ENCODE data around the gene OTOGL.

DNA sequence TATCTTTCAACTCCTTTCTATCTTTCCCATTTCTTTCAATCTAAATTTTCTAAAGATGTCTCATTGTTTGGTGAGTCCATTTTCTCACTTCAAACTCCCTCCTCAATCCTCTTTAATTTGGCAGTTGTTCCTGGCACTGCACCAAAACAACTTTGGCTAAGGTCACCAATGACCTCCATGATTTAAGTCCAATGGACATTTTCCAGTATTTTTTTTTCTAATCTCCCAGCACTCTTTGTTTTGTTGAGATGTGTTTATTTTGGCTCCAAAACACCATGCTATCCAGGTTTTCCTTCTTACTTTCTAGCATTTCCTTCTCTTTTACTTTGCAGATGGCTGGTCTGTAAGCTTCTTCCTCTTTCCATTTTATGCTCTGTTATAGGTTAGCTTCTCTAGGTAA lies 42.5 kb upstream of the OTOGL start:
- TF ChIP-seq, protein P1, sequence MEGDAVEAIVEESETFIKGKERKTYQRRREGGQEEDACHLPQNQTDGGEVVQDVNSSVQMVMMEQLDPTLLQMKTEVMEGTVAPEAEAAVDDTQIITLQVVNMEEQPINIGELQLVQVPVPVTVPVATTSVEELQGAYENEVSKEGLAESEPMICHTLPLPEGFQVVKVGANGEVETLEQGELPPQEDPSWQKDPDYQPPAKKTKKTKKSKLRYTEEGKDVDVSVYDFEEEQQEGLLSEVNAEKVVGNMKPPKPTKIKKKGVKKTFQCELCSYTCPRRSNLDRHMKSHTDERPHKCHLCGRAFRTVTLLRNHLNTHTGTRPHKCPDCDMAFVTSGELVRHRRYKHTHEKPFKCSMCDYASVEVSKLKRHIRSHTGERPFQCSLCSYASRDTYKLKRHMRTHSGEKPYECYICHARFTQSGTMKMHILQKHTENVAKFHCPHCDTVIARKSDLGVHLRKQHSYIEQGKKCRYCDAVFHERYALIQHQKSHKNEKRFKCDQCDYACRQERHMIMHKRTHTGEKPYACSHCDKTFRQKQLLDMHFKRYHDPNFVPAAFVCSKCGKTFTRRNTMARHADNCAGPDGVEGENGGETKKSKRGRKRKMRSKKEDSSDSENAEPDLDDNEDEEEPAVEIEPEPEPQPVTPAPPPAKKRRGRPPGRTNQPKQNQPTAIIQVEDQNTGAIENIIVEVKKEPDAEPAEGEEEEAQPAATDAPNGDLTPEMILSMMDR (IDR thresholded peaks at IDR 0.05) = no peak
- TF ChIP-seq POLR2A (IDR thresholded peaks at IDR 0.05) = no peak

All from adrenal gland (tissue), 5 donors.